ENCODE results near the gene DRG2. TPM values are rescaled to one million over a fixed set of nuclear protein-coding genes. Genes with fewer than 3 reads are reported as not detected.

DRG2 gene
- polyA plus RNA-seq, 1 experiment = 31.5 TPM

GRCh38 chr17:18045691-18046350 is 41.9 kb upstream of the DRG2 start:
- TF ChIP-seq CTCF (IDR thresholded peaks at IDR 0.05; ENCODE audit: low read depth, low read length) = no peak
- Histone ChIP-seq H3K4me3 (ENCODE audit: low read depth, low read length) (no peak overlapping the region), H3K27me3 (ENCODE audit: control insufficient read depth, insufficient read depth, low read length) (no peaks in the 10 kb centered on the region), H3K27ac (ENCODE audit: low read depth, low read length) (no peak overlapping the region), H3K9me3 (ENCODE audit: control insufficient read depth, insufficient read depth, low read length) (no peaks in the 10 kb centered on the region)
- POLR2A ChIA-PET = no interaction called here
- CTCF ChIA-PET = interaction anchor here (0.7 kb wide), 1 partner anchor 155 kb away, joined by 3 read pairs; no protein-coding TSS in a partner anchor
- DNase-seq (ENCODE audit: low read depth, low spot score) = no peak

- CTCF ChIA-PET = no interaction called here
- POLR2A ChIA-PET = no interaction called here
- no peak for DNase-seq (ENCODE audit: low read depth, low spot score)
Measured at GRCh38 chr17:18055597-18055996, 32.2 kb upstream of the DRG2 start.

GRCh38 chr17:18056214-18056613 is 31.5 kb upstream of the DRG2 start:
- CTCF ChIA-PET = no interaction called here
- no peak overlapping the region for H3K4me3 ChIP-seq (ENCODE audit: low read depth, low read length)
- H3K27me3 ChIP-seq (ENCODE audit: control insufficient read depth, insufficient read depth, low read length) = no peaks in the 10 kb centered on the region
- POLR2A ChIA-PET = no interaction called here
- no peak overlapping the region for H3K27ac ChIP-seq (ENCODE audit: low read depth, low read length)
- DNase-seq (ENCODE audit: low read depth, low spot score) = no peak
- H3K9me3 ChIP-seq (ENCODE audit: control insufficient read depth, insufficient read depth, low read length) = no peaks in the 10 kb centered on the region
- TF ChIP-seq CTCF (IDR thresholded peaks at IDR 0.05; ENCODE audit: low read depth, low read length) = no peak

More at GRCh38 chr17:18055597-18055996, 32.2 kb upstream of the DRG2 start:
- no peaks in the 10 kb centered on the region for H3K27me3 ChIP-seq (ENCODE audit: control insufficient read depth, insufficient read depth, low read length)
- no peaks in the 10 kb centered on the region for H3K9me3 ChIP-seq (ENCODE audit: control insufficient read depth, insufficient read depth, low read length)
- H3K4me3 ChIP-seq (ENCODE audit: low read depth, low read length) = no peak overlapping the region
- no peak overlapping the region for H3K27ac ChIP-seq (ENCODE audit: low read depth, low read length)
- no peak for TF ChIP-seq CTCF (IDR thresholded peaks at IDR 0.05; ENCODE audit: low read depth, low read length)

- Histone ChIP-seq H3K27ac (ENCODE audit: low read depth, low read length) (no peak overlapping the region), H3K4me3 (ENCODE audit: low read depth, low read length) (no peak overlapping the region), H3K9me3 (ENCODE audit: control insufficient read depth, insufficient read depth, low read length) (no peaks in the 10 kb centered on the region), H3K27me3 (ENCODE audit: control insufficient read depth, insufficient read depth, low read length) (no peaks in the 10 kb centered on the region)
- DNase-seq (ENCODE audit: low read depth, low spot score) = no peak
- no peak for TF ChIP-seq CTCF (IDR thresholded peaks at IDR 0.05; ENCODE audit: low read depth, low read length)
- ChIA-PET POLR2A (no interaction called here), CTCF (no interaction called here)
Measured at GRCh38 chr17:18059283-18059682, 28.5 kb upstream of the DRG2 start.

GRCh38 chr17:18064053-18064452 is 23.7 kb upstream of the DRG2 start:
- no peak for TF ChIP-seq CTCF (IDR thresholded peaks at IDR 0.05; ENCODE audit: low read depth, low read length)
- Histone ChIP-seq H3K4me3 (ENCODE audit: low read depth, low read length) (no peak overlapping the region), H3K27me3 (ENCODE audit: control insufficient read depth, insufficient read depth, low read length) (no peaks in the 10 kb centered on the region), H3K9me3 (ENCODE audit: control insufficient read depth, insufficient read depth, low read length) (no peaks in the 10 kb centered on the region), H3K27ac (ENCODE audit: low read depth, low read length) (no peak overlapping the region)
- DNase-seq (ENCODE audit: low read depth, low spot score) = no peak
- CTCF ChIA-PET = no interaction called here
- POLR2A ChIA-PET = no interaction called here
